ENCODE results near the gene DRC3. TPM values are rescaled to one million over a fixed set of nuclear protein-coding genes. Genes with fewer than 3 reads are reported as not detected.

Gene DRC3
- total RNA-seq, 2 experiments from 2014 or later: 0.19 TPM; not detected in 1

- Histone ChIP-seq H3K4me3 (ENCODE audit: low read depth, low read length, poor library complexity, severe bottlenecking) (no peak overlapping the region), H3K9me3 (ENCODE audit: low read length) (no peaks in the 10 kb centered on the region), H3K4me2 (ENCODE audit: low read length) (no peak overlapping the region), H3K36me3 (ENCODE audit: insufficient read depth, low read length) (peaks cover 34% of the 10 kb centered on the region), H4K20me1 (ENCODE audit: insufficient read depth, low read length) (no peaks in the 10 kb centered on the region), H3K9me2 (ENCODE audit: insufficient read depth, low read length) (no peaks in the 10 kb centered on the region), H3K79me2 (ENCODE audit: insufficient read depth, low read depth, low read length) (no peaks in the 10 kb centered on the region), H3K4me1 (ENCODE audit: insufficient read depth, low read length, poor library complexity, severe bottlenecking) (no peaks in the 10 kb centered on the region), H3K27ac (ENCODE audit: low read depth, low read length, poor library complexity, severe bottlenecking) (no peak overlapping the region), H2AFZ (ENCODE audit: low read length) (no peak overlapping the region)
- TF ChIP-seq CTCF (conservative IDR thresholded peaks at IDR 0.05; ENCODE audit: low read length) (no peak), EZH2phosphoT487 (IDR thresholded peaks at IDR 0.05; ENCODE audit: borderline replicate concordance, low read depth, low read length) (no peak)
- ChIA-PET POLR2A (interaction anchor here (0.5 to 1.2 kb wide), 2 partner anchors 8 to 24 kb away, joined by 3 read pairs; no protein-coding TSS in a partner anchor), CTCF (ENCODE audit: unreplicated experiment) (no interaction called here)
- no TSS peak for BruUV-seq (replicated peaks)
- intact Hi-C loops (cut with micrococcal nuclease; ENCODE audit: unreplicated experiment): no loop called here
- DNase-seq (ENCODE audit: low spot score): no peak
These were observed 36.0 kb downstream of the DRC3 start for GRCh38 chr17:18008496-18009268.

GRCh38 chr17:18009609-18010420, 37.2 kb downstream of the DRC3 start:
- peaks cover 41% of the 10 kb centered on the region for H3K36me3 ChIP-seq (ENCODE audit: insufficient read depth, low read length)
- intact Hi-C loops (cut with micrococcal nuclease; ENCODE audit: unreplicated experiment): no loop called here
- CTCF ChIA-PET (ENCODE audit: unreplicated experiment): no interaction called here

More at GRCh38 chr17:18009609-18010420, 37.2 kb downstream of the DRC3 start:
- BruUV-seq (replicated peaks): no TSS peak
- Histone ChIP-seq H3K4me3 (ENCODE audit: low read depth, low read length, poor library complexity, severe bottlenecking) (no peak overlapping the region), H4K20me1 (ENCODE audit: insufficient read depth, low read length) (no peaks in the 10 kb centered on the region), H3K9me3 (ENCODE audit: low read length) (no peaks in the 10 kb centered on the region), H3K9me2 (ENCODE audit: insufficient read depth, low read length) (no peaks in the 10 kb centered on the region), H3K4me2 (ENCODE audit: low read length) (no peak overlapping the region), H3K4me1 (ENCODE audit: insufficient read depth, low read length, poor library complexity, severe bottlenecking) (no peaks in the 10 kb centered on the region), H2AFZ (ENCODE audit: low read length) (no peak overlapping the region), H3K79me2 (ENCODE audit: insufficient read depth, low read depth, low read length) (no peaks in the 10 kb centered on the region), H3K27ac (ENCODE audit: low read depth, low read length, poor library complexity, severe bottlenecking) (no peak overlapping the region)
- no peak for DNase-seq (ENCODE audit: low spot score)
- no peak for TF ChIP-seq CTCF (conservative IDR thresholded peaks at IDR 0.05; ENCODE audit: low read length)
- TF ChIP-seq EZH2phosphoT487 (IDR thresholded peaks at IDR 0.05; ENCODE audit: borderline replicate concordance, low read depth, low read length): no peak
- POLR2A ChIA-PET: interaction anchor here (1.2 kb wide), 1 partner anchor 9 kb away, joined by 3 read pairs; no protein-coding TSS in a partner anchor
